H1 (cell line): Measurements from ENCODE around the gene CD300H. TPM values are rescaled to one million over a fixed set of nuclear protein-coding genes. Genes with fewer than 3 reads are reported as not detected.

ENCODE experiments used
- CTCF ChIA-PET: fragments of 300-600 bp; sonication (Branson Sonifier 250); formaldehyde crosslinking; loops from one replicate; lab custom pipeline; 2021; ENCODE audit not compliant: partially characterized antibody; lab: Charles Lee
- POLR2A ChIA-PET: fragments of 300-600 bp; sonication (Branson Sonifier 250); formaldehyde crosslinking; loops from one replicate; lab custom pipeline; 2021; ENCODE audit warnings: inconsistent platforms; ENCODE audit not compliant: partially characterized antibody; lab: Charles Lee
- DNase-seq, 2 experiments: peaks; one replicate each; pipeline versions ENCODE4 v3.0.0 to v3.0.0-alpha.2; 2010 to 2022; ENCODE audit warnings: low spot score in 2 of 2, low read depth in 1 of 2, mixed read lengths in 1 of 2
- FAIRE-seq: peaks from 2 replicates; lab custom pipeline; 2011; peaks lifted over from hg19 to GRCh38; lab: Jason Lieb, UNC
- H2AFZ ChIP-seq: 2 replicates; pipeline ENCODE4 v1.8.1; 2012; ENCODE audit warnings: low read length, inconsistent platforms
- H2AK5ac ChIP-seq: 2 replicates; pipeline ENCODE4 v1.6.1; 2013; ENCODE audit warnings: low read depth, low read length
- H2BK120ac ChIP-seq: replicated peaks from 2 replicates; pipeline ENCODE3; 2013; ENCODE audit warnings: low read depth, low read length, inconsistent platforms
- H2BK12ac ChIP-seq: 2 replicates; pipeline ENCODE4 v1.6.1; 2013; ENCODE audit warnings: low read depth, low read length
- H2BK15ac ChIP-seq: 2 replicates; pipeline ENCODE4 v1.6.1; 2013; ENCODE audit warnings: low read length
- H2BK20ac ChIP-seq: 2 replicates; pipeline ENCODE4 v1.6.1; 2013; ENCODE audit warnings: low read length
- H2BK5ac ChIP-seq: 2 replicates; pipeline ENCODE4 v1.6.1; 2013; ENCODE audit warnings: low read depth, low read length
- H3K14ac ChIP-seq: 2 replicates; pipeline ENCODE4 v1.6.1; 2013; ENCODE audit warnings: inconsistent platforms; ENCODE audit not compliant: insufficient read length
- H3K18ac ChIP-seq: 2 replicates; pipeline ENCODE4 v1.6.1; 2013; ENCODE audit warnings: low read length; ENCODE audit errors: extremely low read depth
- H3K23ac ChIP-seq: 2 replicates; pipeline ENCODE4 v1.6.1; 2013; ENCODE audit warnings: inconsistent platforms; ENCODE audit not compliant: insufficient read length
- H3K23me2 ChIP-seq: 2 replicates; pipeline ENCODE4 v1.6.1; 2013; ENCODE audit warnings: low read depth, low read length
- H3K27ac ChIP-seq: 2 replicates; pipeline ENCODE4 v1.6.1; 2011; ENCODE audit warnings: low read depth, low read length, inconsistent platforms
- H3K27me3 ChIP-seq, 4 experiments: replicated peaks in 1 of 4; 1 replicate in 1 of 4; 2 replicates in 3 of 4; pipeline versions ENCODE4 v1.6.1 to v1.8.1; 2011 to 2013; ENCODE audit warnings: low read length in 3 of 4, mild to moderate bottlenecking in 3 of 4, inconsistent platforms in 2 of 4, mixed read lengths in 2 of 4, moderate library complexity in 1 of 4; ENCODE audit not compliant: control insufficient read depth in 3 of 4, insufficient read depth in 3 of 4; ENCODE audit errors: extremely low read depth in 1 of 4
- H3K36me3 ChIP-seq, 4 experiments: 2 replicates each; pipeline versions ENCODE4 v1.6.1 to v1.8.1; 2011 to 2013; ENCODE audit warnings: mild to moderate bottlenecking in 4 of 4, low read length in 3 of 4, moderate library complexity in 2 of 4, control low read depth in 1 of 4, inconsistent platforms in 1 of 4; ENCODE audit not compliant: insufficient read depth in 4 of 4, control insufficient read depth in 2 of 4
- H3K4ac ChIP-seq: replicated peaks from 2 replicates; pipeline ENCODE3; 2013; ENCODE audit warnings: low read length, low read depth, mixed read lengths, inconsistent platforms; ENCODE audit not compliant: insufficient read length
- H3K4me1 ChIP-seq, 4 experiments: replicated peaks in 1 of 4; 1 replicate in 1 of 4; 2 replicates in 3 of 4; pipeline versions ENCODE4 v1.6.1 to v1.8.1; 2011 to 2013; ENCODE audit warnings: low read length in 3 of 4, inconsistent platforms in 2 of 4, mixed read lengths in 1 of 4; ENCODE audit not compliant: insufficient read depth in 4 of 4, control insufficient read depth in 3 of 4
- H3K4me2 ChIP-seq, 2 experiments: 2 replicates each; pipeline versions ENCODE4 v1.6.1 to v1.8.1; 2011 to 2013; ENCODE audit warnings: low read depth in 2 of 2, low read length in 2 of 2, control low read depth in 1 of 2, inconsistent platforms in 1 of 2, mild to moderate bottlenecking in 1 of 2; ENCODE audit not compliant: insufficient read depth in 1 of 2
- H3K4me3 ChIP-seq, 4 experiments: fragments of 200-600, 300-600 bp in 1 of 4; sonication (generic), shearing (Covaris generic), sonication (Bioruptor Twin) in 1 of 4; 2 replicates each; pipeline versions ENCODE4 v1.5.1 to v1.8.1; 2011 to 2016; ENCODE audit warnings: low read length in 4 of 4, low read depth in 3 of 4, control low read depth in 2 of 4, inconsistent platforms in 2 of 4, mild to moderate bottlenecking in 2 of 4, mixed read lengths in 1 of 4, moderate library complexity in 1 of 4; ENCODE audit not compliant: insufficient read depth in 2 of 4; ENCODE audit errors: extremely low read depth in 1 of 4
- H3K56ac ChIP-seq: replicated peaks from 2 replicates; pipeline ENCODE3; 2013; ENCODE audit warnings: low read depth, mild to moderate bottlenecking, mixed read lengths, low read length, inconsistent platforms; ENCODE audit not compliant: insufficient read length
- H3K79me1 ChIP-seq: 2 replicates; pipeline ENCODE4 v1.6.1; 2013; ENCODE audit warnings: low read depth, low read length, control low read depth
- H3K79me2 ChIP-seq, 2 experiments: 2 replicates each; pipeline versions ENCODE4 v1.6.1 to v1.8.1; 2012 to 2013; ENCODE audit warnings: low read length in 2 of 2, mild to moderate bottlenecking in 2 of 2, inconsistent platforms in 1 of 2; ENCODE audit not compliant: insufficient read depth in 2 of 2, control insufficient read depth in 1 of 2
- H3K9ac ChIP-seq, 4 experiments: replicated peaks in 1 of 4; 1 replicate in 1 of 4; 2 replicates in 3 of 4; pipeline versions ENCODE4 v1.6.1 to v1.8.1; 2011 to 2013; ENCODE audit warnings: low read depth in 3 of 4, low read length in 3 of 4, control low read depth in 2 of 4, mild to moderate bottlenecking in 2 of 4, moderate library complexity in 2 of 4, inconsistent platforms in 1 of 4; ENCODE audit errors: extremely low read depth in 1 of 4
- H3K9me3 ChIP-seq, 2 experiments: 2 replicates each; pipeline versions ENCODE4 v1.6.1 to v1.8.1; 2012 to 2013; ENCODE audit warnings: mild to moderate bottlenecking in 2 of 2, moderate library complexity in 2 of 2, control low read depth in 1 of 2, inconsistent platforms in 1 of 2, low read depth in 1 of 2, low read length in 1 of 2, mixed read lengths in 1 of 2; ENCODE audit not compliant: insufficient read depth in 2 of 2
- H4K20me1 ChIP-seq, 2 experiments: replicated peaks in 1 of 2; 2 replicates each; pipeline versions ENCODE3 to v1.8.1; 2011 to 2013; ENCODE audit warnings: inconsistent platforms in 2 of 2, low read length in 2 of 2, mild to moderate bottlenecking in 1 of 2; ENCODE audit not compliant: insufficient read depth in 2 of 2, control insufficient read depth in 1 of 2
- H4K5ac ChIP-seq: 2 replicates; pipeline ENCODE4 v1.6.1; 2013; ENCODE audit warnings: low read length, low read depth, mixed read lengths, inconsistent platforms; ENCODE audit not compliant: insufficient read length
- H4K8ac ChIP-seq: 2 replicates; pipeline ENCODE4 v1.8.0; 2013; ENCODE audit warnings: mild to moderate bottlenecking, moderate library complexity, low read length, inconsistent platforms; ENCODE audit not compliant: insufficient read depth; ENCODE audit errors: extremely low read depth
- H4K91ac ChIP-seq: replicated peaks from 2 replicates; pipeline ENCODE3; 2013; ENCODE audit warnings: low read length, mixed read lengths, inconsistent platforms; ENCODE audit not compliant: insufficient read length
- CBX5 ChIP-seq: fragments of 300-800, 300-1000 bp; sonication (generic); IDR thresholded peaks from 2 replicates; pipeline ENCODE4 v1.7.1; 2016; ENCODE audit warnings: antibody characterized with exemption, low read length, low read depth
- EZH2 ChIP-seq: fragments of 200-600 bp; sonication (generic); IDR thresholded peaks from 2 replicates; pipeline ENCODE4 v1.7.1; 2012; ENCODE audit warnings: low read depth, mild to moderate bottlenecking, moderate library complexity, low read length, inconsistent platforms; ENCODE audit not compliant: severe bottlenecking
- JUND ChIP-seq: IDR thresholded peaks from 2 replicates; pipeline ENCODE4 v1.6.1; 2011; ENCODE audit warnings: mild to moderate bottlenecking, improper control_type of control experiment, low read length
- KDM5A ChIP-seq: fragments of 200-600 bp; IDR thresholded peaks from 2 replicates; pipeline ENCODE4 v1.7.1; 2012; ENCODE audit warnings: mild to moderate bottlenecking, low read length, inconsistent platforms, mixed read lengths
- NRF1 ChIP-seq: IDR thresholded peaks from 2 replicates; pipeline ENCODE4 v1.6.1; 2011; ENCODE audit warnings: mild to moderate bottlenecking, low read depth, low read length, improper control_type of control experiment
- PHF8 ChIP-seq: fragments of 200-600 bp; sonication (generic); conservative IDR thresholded peaks from 2 replicates; pipeline ENCODE4 v1.7.1; 2012; ENCODE audit warnings: low read depth, mild to moderate bottlenecking, inconsistent platforms, low read length, moderate library complexity
- RAD21 ChIP-seq, 2 experiments: IDR thresholded peaks in 1 of 2; conservative IDR thresholded peaks in 1 of 2; 2 replicates each; pipeline ENCODE4 v1.6.1; 2011; ENCODE audit warnings: low read depth in 2 of 2, low read length in 2 of 2, improper control_type of control experiment in 1 of 2, inconsistent platforms in 1 of 2, mild to moderate bottlenecking in 1 of 2, moderate library complexity in 1 of 2
- RBBP5 ChIP-seq: IDR thresholded peaks from 2 replicates; pipeline ENCODE4 v1.7.1; 2012; ENCODE audit warnings: low read depth, mild to moderate bottlenecking, inconsistent platforms, low read length, moderate library complexity, borderline replicate concordance
- TAF1 ChIP-seq: IDR thresholded peaks from 2 replicates; pipeline ENCODE4 v1.6.1; 2011; ENCODE audit warnings: mild to moderate bottlenecking, low read depth, low read length
- TAF7 ChIP-seq: optimal IDR thresholded peaks from 2 replicates; pipeline ENCODE3; 2011; ENCODE audit warnings: low read depth, mild to moderate bottlenecking, inconsistent platforms, low read length, moderate library complexity, borderline replicate concordance
- TCF12 ChIP-seq: IDR thresholded peaks from 2 replicates; pipeline ENCODE4 v1.6.1; 2011; ENCODE audit warnings: low read depth, mild to moderate bottlenecking, low read length
- WGBS, 2 experiments: shearing (Covaris generic) in 1 of 2; methylation state at CpG; one replicate each; pipeline versions ENCODE4 v1.1.6 to v1.1.7; 2013 to 2015; ENCODE audit warnings: low lambda C conversion rate in 2 of 2, mixed read lengths in 2 of 2, inconsistent platforms in 1 of 2, low coverage in 1 of 2, missing lambda C conversion rate in 1 of 2; ENCODE audit not compliant: insufficient replicate concordance in 2 of 2, insufficient coverage in 1 of 2, insufficient read length in 1 of 2; ENCODE audit errors: extremely low coverage in 1 of 2, missing lambda C conversion rate in 1 of 2; 5-methylcytosine and 5-hydroxymethylcytosine counted together
- polyA plus RNA-seq, 7 experiments: library from polyadenylated mRNA; depleted of rRNA in 3 of 7; stranded (reverse) in 5 of 7; unstranded in 2 of 7; fragments of >200 nt in 5 of 7; fragments of 200-250 nt in 2 of 7; gene quantifications; 1 replicate in 5 of 7; 2 replicates in 1 of 7; 4 replicates in 1 of 7; pipeline versions ENCODE4 v1.2.1 to v1.2.3, GENCODE V29; 2011 to 2013; ENCODE audit warnings: missing spikeins in 2 of 7, mixed read lengths in 2 of 7
- total RNA-seq: library from RNA; stranded (reverse); fragmentation: NEBNext Ultra II Directional; extraction: Animal tissue kit (Norgen Biotek cat#: 25700); gene quantifications from 2 replicates; pipeline ENCODE4 v1.2.1, GENCODE V29; 2021

The CD300H gene
- total and polyA plus RNA-seq, 2 of the 8 experiments (the other 6 are each of a cell fraction or from before 2014, with no cell fraction given) = not detected

- Histone ChIP-seq H2BK20ac (no peak overlapping the region), H3K4me1 (no peaks in the 10 kb centered on the region), H3K79me2 (no peaks in the 10 kb centered on the region), H3K9ac (no peak overlapping the region), H3K18ac (no peak overlapping the region), H2BK120ac (no peak overlapping the region), H3K4me3 (no peak overlapping the region), H3K14ac (no peak overlapping the region), H3K23ac (no peak overlapping the region), H4K91ac (peak overlapping the region; percentile 89), H3K4me2 (no peak overlapping the region), H3K27me3 (no peaks in the 10 kb centered on the region; a peak in 1 of 7 replicates), H2AK5ac (peak overlapping the region; percentile 79; the same call in 1 of the 2 replicates), H4K5ac (no peak overlapping the region), H2AFZ (no peak overlapping the region), H4K8ac (no peak overlapping the region), H2BK5ac (peak overlapping the region; percentile 82; the same call in 1 of the 2 replicates), H3K27ac (no peak overlapping the region), H3K4ac (no peak overlapping the region), H3K23me2 (0 out of 2 replicates have a peak, but pooled peaks cover 2% of the 10 kb centered on the region), H2BK12ac (peak overlapping the region; percentile 30; the same call in 1 of the 2 replicates), H3K36me3 (no peaks in the 10 kb centered on the region), H3K79me1 (no peaks in the 10 kb centered on the region; the same call in 1 of the 2 replicates), H4K20me1 (peaks cover 0 to 2% of the 10 kb centered on the region in 2 experiments), H3K9me3 (no peaks in the 10 kb centered on the region), H3K56ac (no peak overlapping the region), H2BK15ac (peak overlapping the region; percentile 97; the same call in 1 of the 2 replicates)
- CTCF ChIA-PET = interaction anchor here (0.8 kb wide), 1 partner anchor 58 kb away, joined by 3 read pairs; no protein-coding TSS in a partner anchor
- WGBS, 2 experiments = 88% methylated on average over 15 of the region's 16 CpGs; no CpG with 5 or more reads in 1 of the 2 experiments
- POLR2A ChIA-PET = no interaction called here
- FAIRE-seq (no peak), DNase-seq (no peak)
- TF ChIP-seq TAF7 = no peak
- TF ChIP-seq TAF1 = no peak
- no peak for TF ChIP-seq KDM5A
- no peak for TF ChIP-seq RBBP5
- TF ChIP-seq PHF8 = no peak
- no peak for TF ChIP-seq TCF12
- no peak for TF ChIP-seq NRF1
- TF ChIP-seq EZH2 = no peak
- no peak for TF ChIP-seq RAD21 (IDR thresholded peaks at IDR 0.05 in 1 of 2, conservative IDR thresholded peaks at IDR 0.05 in 1 of 2; ENCODE audit: low read depth in 2 of 2, low read length in 2 of 2)
- no peak for TF ChIP-seq JUND
- TF ChIP-seq CBX5 = no peak
These were observed 22.1 kb downstream of the CD300H start for GRCh38 chr17:74544991-74545842.
